ENCODE data around the gene SYN1.
A peak's percentile ranks its signal among the peaks of the same experiment; 100 is the strongest.
"Not testable (repeated sequence)": the region's sequence is repeated elsewhere in the genome, so short reads cannot be mapped to it uniquely, and the experiment has no call there.

SYN1 gene

DNA sequence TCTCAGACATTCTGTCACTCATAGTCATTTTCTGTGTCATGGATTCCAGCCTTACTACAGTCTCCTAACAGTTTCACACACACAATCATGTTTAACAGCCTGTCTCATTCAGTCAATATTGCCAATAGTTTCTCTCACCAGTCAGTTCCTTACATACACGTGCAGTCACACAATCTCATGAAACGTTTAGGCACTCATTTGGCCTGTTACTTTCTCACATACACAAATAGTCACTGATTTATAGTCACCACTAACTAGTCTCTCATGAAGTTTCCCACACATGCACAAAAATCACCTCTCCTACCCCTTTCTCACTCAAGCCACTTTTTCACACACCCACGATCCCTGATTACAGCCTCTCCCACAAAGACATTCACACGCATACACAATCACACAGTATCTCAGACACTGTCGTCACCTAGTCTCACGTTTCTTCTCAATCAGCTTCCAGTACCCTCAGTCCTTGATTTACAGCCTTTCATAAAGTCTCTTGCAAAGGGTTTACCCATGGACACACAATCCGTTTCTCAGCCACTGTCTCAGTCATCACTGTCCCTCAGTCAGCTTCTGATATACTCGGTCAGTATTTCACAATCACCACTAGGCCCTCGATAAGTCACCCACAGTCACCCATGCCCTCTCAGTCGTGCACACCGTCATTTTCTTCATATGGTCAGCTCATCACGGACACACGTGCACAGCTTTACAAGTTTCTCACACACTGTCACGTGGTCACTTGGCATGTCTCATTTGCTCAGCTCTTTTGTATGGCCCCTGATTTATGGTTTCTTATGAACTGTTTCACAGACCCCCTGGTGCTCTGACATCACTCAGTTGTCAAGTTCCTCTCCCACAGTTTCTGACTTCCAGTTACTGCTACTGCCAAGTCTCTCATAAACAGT, 14.3 kb upstream of the SYN1 start:
- no peak for DNase-seq (ENCODE audit: low spot score)

GRCh38 chrX:47632666-47633065, 13.0 kb upstream of the SYN1 start:
- no peak for DNase-seq (ENCODE audit: low spot score)

- no peak for DNase-seq (ENCODE audit: low spot score)
Measured at GRCh38 chrX:47631676-47632075, 12.0 kb upstream of the SYN1 start.

GRCh38 chrX:47629419-47630200, 10.0 kb upstream of the SYN1 start, which contains the start of gene CFP:
CFP (minus strand) TSS chrX:47629930; CDS start chrX:47629844, 86 bp downstream.
- DNase-seq (ENCODE audit: low spot score) = no peak

- DNase-seq (ENCODE audit: low spot score) = no peak
Measured at GRCh38 chrX:47628982-47629381, 9.3 kb upstream of the SYN1 start.

- no peak for DNase-seq (ENCODE audit: low spot score)
Measured at GRCh38 chrX:47625365-47625764, 5.7 kb upstream of the SYN1 start.

GRCh38 chrX:47623540-47624027, 3.9 kb upstream of the SYN1 start:
- peak; percentile 87 for DNase-seq (ENCODE audit: low spot score)

DNA sequence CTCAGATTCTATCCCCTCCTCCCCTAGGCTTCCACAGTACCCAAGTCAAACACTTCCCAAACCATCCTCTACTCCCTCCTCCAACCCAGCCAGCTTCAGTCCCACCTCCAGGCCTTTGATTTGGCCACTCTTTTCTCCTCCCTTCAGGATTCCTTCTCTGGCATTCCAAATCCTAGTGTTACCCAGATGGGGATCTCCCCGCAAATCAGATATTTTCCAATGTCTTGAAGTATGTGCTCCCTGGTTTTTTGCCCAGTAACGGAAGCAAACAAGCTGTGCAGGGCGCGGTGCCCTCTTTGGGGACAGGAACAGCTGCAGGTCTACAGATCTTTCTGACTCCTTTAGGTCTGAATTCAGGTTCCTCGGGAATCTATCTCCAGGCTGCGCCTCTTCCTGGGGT, 2.2 kb upstream of the SYN1 start:
- DNase-seq (ENCODE audit: low spot score) = no peak

- no peak for DNase-seq (ENCODE audit: low spot score)
Measured at GRCh38 chrX:47620303-47620685, 637 bp upstream of the SYN1 start.

- DNase-seq (ENCODE audit: low spot score) = no peak
Measured at GRCh38 chrX:47618923-47619485, 653 bp downstream of the SYN1 start.

GRCh38 chrX:47614618-47615017, 5.0 kb downstream of the SYN1 start:
- DNase-seq (ENCODE audit: low spot score) = no peak

DNA sequence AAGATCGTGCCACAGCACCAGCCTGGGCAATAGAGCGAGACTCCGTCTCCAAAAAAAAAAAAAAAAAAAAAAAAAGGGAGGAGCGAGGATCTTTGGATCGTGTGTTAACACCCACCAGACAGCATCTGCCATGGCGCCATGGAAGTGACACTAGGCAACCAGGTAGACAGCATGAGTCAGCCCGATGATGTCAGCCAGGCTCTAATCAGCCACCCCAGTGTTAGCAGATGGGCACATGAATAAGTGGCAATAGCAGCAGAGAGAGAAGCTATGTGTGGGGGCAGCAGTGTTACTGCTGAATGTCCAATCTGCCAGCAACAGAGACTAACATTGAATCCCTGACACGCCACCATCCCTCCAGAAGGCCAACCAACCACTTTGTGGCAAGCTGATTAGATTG, 6.6 kb downstream of the SYN1 start:
- peak; percentile 63 for DNase-seq (ENCODE audit: low spot score)

DNA sequence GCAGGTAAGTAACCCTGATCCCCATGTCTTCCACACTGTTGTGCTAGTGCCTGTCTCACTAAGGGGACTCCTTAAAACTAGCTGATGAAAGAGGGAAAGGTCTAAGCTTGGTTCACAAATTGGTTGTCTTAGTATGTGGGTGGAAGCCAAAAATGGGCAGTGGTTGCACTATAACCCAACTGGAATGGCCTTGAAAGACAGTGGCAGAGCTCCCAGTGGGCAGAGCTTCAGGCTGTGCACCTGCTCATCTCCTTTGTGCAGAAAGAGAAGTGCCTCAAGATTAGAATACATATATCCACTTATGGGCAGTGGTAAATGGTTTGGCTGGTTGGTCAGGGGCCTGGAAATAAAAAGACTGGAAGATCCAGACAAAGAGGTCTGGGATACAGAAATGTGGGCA, 7.2 kb downstream of the SYN1 start:
- DNase-seq (ENCODE audit: low spot score) = no peak

- peak; percentile 72 for DNase-seq (ENCODE audit: low spot score)
Measured at GRCh38 chrX:47611926-47612325, 7.7 kb downstream of the SYN1 start.

GRCh38 chrX:47611489-47611888, 8.2 kb downstream of the SYN1 start:
- DNase-seq (ENCODE audit: low spot score) = no peak

- no peak for DNase-seq (ENCODE audit: low spot score)
Measured at GRCh38 chrX:47610511-47610910, 9.1 kb downstream of the SYN1 start.

DNA sequence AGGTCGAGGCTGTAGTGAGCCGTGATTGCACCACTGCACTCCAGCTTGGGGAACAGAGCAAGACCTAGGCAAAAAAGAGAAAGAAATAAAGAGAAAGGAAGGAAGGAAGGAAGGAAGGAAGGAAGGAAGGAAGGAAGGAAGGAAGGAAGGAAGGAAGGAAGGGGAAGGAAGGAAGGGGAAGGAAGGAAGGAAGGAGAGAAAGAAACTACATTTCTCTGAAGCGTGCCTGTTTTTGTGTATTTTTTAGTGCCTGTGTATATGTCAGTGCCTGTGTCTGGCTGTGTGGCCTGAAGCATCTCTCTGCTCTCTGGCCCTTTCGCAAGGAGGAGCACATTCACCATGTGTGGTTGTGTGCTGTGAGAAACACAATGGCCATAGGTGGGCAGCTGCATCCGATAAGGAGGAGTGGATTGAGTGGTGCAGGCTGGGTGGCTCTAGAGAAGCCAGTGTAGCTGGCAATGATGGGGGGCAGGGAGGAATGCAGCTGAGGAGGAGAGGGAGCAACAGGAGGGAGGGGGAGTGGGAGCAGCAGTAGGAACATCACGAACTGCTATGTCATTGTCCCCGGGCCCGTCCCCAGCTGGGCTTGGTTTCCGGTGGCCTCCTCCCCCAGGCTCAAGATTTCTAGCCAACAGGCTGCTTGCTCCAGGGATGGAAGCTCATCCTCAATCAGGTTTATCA, 11.4 kb downstream of the SYN1 start:
- DNase-seq (ENCODE audit: low spot score) = no peak

DNA sequence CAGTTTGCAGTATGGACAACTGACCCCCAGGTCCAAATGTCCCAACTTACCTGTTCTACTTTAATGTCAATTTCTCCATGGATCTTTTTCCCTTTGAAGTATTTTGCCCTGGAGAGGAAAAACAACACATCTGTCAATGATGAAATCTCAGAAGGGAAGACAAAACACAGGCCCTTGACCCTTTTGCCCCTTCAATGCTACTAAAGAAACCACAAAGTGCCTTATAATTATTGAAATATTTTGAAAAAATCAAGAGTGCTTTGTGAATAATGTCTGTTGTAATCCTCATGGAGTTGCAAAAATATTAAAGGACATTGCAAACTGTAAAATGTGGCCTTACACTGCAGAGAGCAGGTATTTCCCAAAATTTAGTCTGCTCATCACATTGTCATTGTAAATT, 12.6 kb downstream of the SYN1 start:
- no peak for DNase-seq (ENCODE audit: low spot score)

DNA sequence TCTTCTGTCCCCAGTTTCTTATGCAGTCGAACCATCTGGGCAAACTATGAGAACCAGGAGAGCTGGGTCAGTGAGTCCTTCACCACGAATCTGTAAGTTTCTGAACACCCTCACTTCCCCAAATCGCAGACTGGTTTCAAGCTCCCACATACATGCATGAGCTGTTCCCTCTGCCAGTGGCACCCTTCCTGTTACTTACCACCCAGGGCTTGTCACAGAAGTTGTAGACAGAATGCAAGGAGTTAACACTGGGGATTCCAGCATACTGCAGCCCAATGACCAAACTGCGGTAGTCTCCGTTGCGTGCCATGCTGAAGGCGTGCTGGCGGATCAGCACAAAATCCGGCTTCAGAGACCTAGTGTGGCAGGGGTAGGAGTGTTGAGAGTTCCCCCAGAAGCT, 14.6 kb downstream of the SYN1 start:
- DNase-seq (ENCODE audit: low spot score) = no peak

DNA sequence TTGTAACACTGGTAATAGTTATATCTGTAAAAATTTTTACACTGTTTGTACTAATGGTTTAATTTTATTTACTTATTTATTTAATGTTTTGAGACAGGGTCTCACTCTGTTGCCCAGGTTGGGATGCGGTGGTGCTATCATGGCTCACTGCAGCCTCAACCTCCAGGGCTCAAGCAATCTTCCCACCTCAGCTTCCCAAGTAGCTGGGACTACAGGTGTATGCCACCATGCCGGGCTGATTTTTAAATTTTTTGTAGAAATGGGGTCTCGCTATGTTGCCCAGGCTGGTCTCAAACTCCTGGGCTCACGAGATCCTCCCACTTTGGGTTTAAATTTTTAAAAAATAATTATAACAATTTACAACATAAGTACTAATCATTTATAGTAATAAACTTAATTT, 16.5 kb downstream of the SYN1 start:
- not testable (repeated sequence) for DNase-seq (ENCODE audit: low spot score)

DNA sequence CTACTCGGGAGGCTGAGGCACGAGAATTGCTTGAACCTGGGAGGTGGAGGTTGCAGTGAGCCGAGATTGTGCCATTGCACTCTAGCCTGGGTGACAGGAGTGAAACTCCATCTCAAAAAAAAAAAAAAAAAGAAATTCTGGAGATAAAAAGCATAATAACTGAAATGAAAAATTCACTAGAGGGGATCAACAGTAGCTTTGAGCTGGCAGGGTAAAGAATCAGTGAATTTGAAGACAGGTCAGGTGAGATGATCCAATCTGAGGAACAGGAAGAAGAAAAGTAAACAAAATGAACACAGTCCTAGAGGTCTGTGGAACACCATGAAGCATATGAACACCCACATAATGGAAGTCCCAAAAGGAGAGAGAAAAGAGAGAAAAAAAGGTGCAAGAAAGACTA, 22.4 kb downstream of the SYN1 start:
- DNase-seq (ENCODE audit: low spot score) = no peak

DNA sequence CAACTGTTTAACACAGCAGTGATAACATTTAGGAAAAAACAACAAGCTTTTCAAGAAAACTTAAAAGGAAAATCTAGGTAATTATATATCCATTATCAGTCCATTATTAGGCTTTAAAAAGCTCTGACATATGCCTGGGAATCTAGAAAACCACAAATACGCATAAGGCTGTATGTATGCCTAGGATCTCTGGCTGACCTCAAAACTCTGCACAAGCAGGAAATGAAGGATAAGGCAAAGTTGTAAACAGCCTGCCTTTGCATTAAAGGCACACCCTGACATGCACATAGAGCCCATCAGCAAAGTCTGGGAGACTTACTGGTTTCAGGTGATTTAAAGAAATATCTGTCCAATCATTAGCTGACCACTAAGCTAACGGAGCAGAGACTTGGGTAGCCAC, 23.4 kb downstream of the SYN1 start:
- DNase-seq (ENCODE audit: low spot score) = no peak
